HFFc6 (cell line): ENCODE results near the gene UQCRHL. TPM values are rescaled to one million over a fixed set of nuclear protein-coding genes. Genes with fewer than 3 reads are reported as not detected.
A peak's percentile ranks its signal among the peaks of the same experiment; 100 is the strongest.

Source experiments
- DNase-seq: peaks from one replicate; pipeline ENCODE4 v3.0.0-alpha.2; 2018
- H3K27ac Mint-ChIP-seq: 2 replicates; pipeline ENCODE4 v1.8.0; 2020; ENCODE audit warnings: mild to moderate bottlenecking, mixed read lengths
- H3K27me3 Mint-ChIP-seq: 2 replicates; pipeline ENCODE4 v1.8.0; 2021; ENCODE audit warnings: mild to moderate bottlenecking, moderate library complexity, mixed read lengths; ENCODE audit not compliant: insufficient read depth
- H3K36me3 Mint-ChIP-seq: 2 replicates; pipeline ENCODE4 v1.8.0; 2021; ENCODE audit warnings: low read depth, mixed read lengths
- H3K4me1 Mint-ChIP-seq: 2 replicates; pipeline ENCODE4 v1.8.0; 2020; ENCODE audit warnings: low read depth, mixed read lengths
- H3K4me3 Mint-ChIP-seq: 2 replicates; pipeline ENCODE4 v1.8.0; 2020; ENCODE audit warnings: mild to moderate bottlenecking, moderate library complexity, mixed read lengths
- H3K9me3 Mint-ChIP-seq: 2 replicates; pipeline ENCODE4 v1.8.0; 2020; ENCODE audit warnings: mild to moderate bottlenecking, mixed read lengths
- total RNA-seq, 6 experiments: library from RNA; stranded (reverse); fragmentation: NEBNext Ultra II Directional; extraction: Animal tissue kit (Norgen Biotek cat#: 25700); gene quantifications; 2 replicates in 1 of 6; 3 replicates in 5 of 6; pipeline ENCODE4 v1.2.3, GENCODE V29; 2021
- TF ChIP-seq, protein P1 (sequence below): fragments of 200-600 bp; sonication (generic); IDR thresholded peaks from 2 replicates; pipeline ENCODE4 v1.5.0; 2021; ENCODE audit warnings: antibody characterized with exemption, mild to moderate bottlenecking

UQCRHL gene
- total RNA-seq, 6 experiments from 2014 or later, result 0.75 to 1.8 (median 1.5) TPM

DNA sequence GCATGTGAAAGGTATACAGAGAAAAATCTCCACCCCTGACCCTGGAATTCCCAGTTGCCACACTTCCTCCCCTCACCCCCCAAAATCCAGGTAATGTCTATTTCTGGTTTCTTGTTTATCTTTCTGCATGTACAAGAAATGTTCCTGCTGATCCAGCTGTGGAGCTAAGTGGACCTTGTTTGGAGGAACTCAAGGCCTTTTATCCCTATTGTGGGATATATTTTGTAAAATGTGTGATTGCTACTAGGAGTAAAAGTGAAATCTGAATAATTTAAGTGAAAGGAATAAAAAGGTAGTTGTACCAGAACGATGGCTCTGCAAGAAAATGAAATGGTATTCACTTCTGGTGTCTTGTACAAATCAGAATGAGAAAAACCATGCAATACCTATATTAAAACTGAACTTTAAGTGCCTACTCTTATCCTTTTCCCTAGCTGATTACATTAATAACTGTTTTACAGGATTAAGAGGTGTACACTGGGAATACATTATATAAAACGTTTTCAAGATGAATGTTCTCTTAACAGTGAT is 43.1 kb upstream of the UQCRHL start:
- peaks cover 35% of the 10 kb centered on the region for H3K4me1 Mint-ChIP-seq
- peaks cover 3% of the 10 kb centered on the region for H3K27me3 Mint-ChIP-seq
- peak overlapping the region; percentile 97 for H3K27ac Mint-ChIP-seq
- peaks cover 7% of the 10 kb centered on the region; the same call in 1 of the 2 replicates for H3K36me3 Mint-ChIP-seq
- TF ChIP-seq, protein P1, sequence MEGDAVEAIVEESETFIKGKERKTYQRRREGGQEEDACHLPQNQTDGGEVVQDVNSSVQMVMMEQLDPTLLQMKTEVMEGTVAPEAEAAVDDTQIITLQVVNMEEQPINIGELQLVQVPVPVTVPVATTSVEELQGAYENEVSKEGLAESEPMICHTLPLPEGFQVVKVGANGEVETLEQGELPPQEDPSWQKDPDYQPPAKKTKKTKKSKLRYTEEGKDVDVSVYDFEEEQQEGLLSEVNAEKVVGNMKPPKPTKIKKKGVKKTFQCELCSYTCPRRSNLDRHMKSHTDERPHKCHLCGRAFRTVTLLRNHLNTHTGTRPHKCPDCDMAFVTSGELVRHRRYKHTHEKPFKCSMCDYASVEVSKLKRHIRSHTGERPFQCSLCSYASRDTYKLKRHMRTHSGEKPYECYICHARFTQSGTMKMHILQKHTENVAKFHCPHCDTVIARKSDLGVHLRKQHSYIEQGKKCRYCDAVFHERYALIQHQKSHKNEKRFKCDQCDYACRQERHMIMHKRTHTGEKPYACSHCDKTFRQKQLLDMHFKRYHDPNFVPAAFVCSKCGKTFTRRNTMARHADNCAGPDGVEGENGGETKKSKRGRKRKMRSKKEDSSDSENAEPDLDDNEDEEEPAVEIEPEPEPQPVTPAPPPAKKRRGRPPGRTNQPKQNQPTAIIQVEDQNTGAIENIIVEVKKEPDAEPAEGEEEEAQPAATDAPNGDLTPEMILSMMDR, result no peak
- peak overlapping the region; percentile 94 for H3K4me3 Mint-ChIP-seq
- no peak for DNase-seq
- H3K9me3 Mint-ChIP-seq, result no peaks in the 10 kb centered on the region

DNA sequence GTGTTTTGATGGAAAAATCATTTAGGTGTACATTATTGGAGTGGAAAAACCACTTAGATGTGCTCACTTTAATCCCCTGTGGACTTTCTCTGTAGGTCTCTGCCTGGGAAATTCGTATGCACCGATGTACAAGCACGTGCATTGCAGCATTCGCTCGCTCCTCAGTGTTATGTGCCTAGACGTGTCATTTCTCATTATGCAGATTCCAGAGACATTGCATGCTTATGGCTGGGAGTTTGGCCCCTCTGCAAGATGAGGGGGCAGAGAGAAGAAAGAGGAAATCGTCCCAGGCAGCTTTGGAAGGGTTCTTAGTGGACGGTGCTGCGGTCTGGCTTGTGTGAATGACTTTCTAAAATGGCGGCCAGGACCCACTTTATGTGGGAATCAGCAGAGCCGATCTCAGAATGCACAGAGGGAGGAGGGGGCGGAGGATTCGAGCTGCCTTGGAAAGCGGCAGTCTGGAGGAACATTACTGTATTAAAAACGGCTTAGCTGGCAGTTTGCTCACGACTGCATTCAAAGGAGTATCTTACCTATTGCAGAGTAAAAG is 42.4 kb upstream of the UQCRHL start:
- H3K36me3 Mint-ChIP-seq, result peaks cover 7% of the 10 kb centered on the region; the same call in 1 of the 2 replicates
- TF ChIP-seq, protein P1, result no peak
- peak overlapping the region; percentile 94 for H3K4me3 Mint-ChIP-seq
- DNase-seq, result peak; percentile 47
- peak overlapping the region; percentile 97 for H3K27ac Mint-ChIP-seq
- no peaks in the 10 kb centered on the region for H3K9me3 Mint-ChIP-seq
- peaks cover 39% of the 10 kb centered on the region for H3K4me1 Mint-ChIP-seq
- peaks cover 3% of the 10 kb centered on the region for H3K27me3 Mint-ChIP-seq

DNA sequence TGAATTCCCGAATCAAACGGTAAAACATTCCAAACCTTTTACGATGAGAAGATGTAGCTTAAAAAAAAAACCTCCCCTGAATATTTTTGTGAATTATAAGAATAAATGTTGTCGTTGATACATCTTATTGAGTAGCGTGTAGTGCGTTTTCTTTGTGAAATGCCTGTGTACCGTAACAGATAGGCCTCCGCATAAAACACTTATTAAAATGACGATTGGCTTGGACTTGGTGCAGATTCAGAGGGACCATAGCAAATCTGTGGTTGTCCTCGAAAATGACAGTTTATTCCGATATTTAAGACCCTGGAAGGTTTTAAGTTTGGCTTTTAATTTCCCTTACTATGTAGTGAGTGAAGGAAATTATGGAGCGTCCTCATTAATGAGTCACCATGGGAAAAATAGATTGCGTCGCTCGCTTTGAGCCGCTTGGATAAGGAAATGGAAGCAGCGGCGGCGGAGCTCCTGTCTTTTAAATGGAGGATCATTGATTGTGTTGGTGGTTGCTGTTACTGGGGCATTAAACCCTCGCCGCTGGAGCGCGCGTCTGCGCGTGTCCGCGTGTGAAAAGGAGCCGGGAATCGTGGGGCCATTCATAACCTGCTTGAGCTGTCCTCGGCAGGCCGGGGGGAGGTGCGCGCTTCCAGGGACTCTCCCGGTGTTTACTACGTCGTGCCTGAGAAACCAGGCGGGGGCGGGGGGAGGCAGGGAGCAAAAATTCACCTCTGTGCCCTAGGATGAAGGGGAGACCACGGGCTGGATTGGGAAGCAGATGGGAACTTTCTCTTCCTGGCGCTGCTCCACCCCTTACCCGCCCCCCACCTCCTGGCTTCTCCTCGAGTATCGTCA is 41.7 kb upstream of the UQCRHL start:
- peak overlapping the region; percentile 94 for H3K4me3 Mint-ChIP-seq
- H3K36me3 Mint-ChIP-seq, result peaks cover 7% of the 10 kb centered on the region; the same call in 1 of the 2 replicates
- DNase-seq, result peak; percentile 86
- H3K27me3 Mint-ChIP-seq, result peaks cover 3% of the 10 kb centered on the region
- H3K9me3 Mint-ChIP-seq, result no peaks in the 10 kb centered on the region
- H3K27ac Mint-ChIP-seq, result peak overlapping the region; percentile 97
- TF ChIP-seq, protein P1, result no peak
- H3K4me1 Mint-ChIP-seq, result peaks cover 38% of the 10 kb centered on the region

DNA sequence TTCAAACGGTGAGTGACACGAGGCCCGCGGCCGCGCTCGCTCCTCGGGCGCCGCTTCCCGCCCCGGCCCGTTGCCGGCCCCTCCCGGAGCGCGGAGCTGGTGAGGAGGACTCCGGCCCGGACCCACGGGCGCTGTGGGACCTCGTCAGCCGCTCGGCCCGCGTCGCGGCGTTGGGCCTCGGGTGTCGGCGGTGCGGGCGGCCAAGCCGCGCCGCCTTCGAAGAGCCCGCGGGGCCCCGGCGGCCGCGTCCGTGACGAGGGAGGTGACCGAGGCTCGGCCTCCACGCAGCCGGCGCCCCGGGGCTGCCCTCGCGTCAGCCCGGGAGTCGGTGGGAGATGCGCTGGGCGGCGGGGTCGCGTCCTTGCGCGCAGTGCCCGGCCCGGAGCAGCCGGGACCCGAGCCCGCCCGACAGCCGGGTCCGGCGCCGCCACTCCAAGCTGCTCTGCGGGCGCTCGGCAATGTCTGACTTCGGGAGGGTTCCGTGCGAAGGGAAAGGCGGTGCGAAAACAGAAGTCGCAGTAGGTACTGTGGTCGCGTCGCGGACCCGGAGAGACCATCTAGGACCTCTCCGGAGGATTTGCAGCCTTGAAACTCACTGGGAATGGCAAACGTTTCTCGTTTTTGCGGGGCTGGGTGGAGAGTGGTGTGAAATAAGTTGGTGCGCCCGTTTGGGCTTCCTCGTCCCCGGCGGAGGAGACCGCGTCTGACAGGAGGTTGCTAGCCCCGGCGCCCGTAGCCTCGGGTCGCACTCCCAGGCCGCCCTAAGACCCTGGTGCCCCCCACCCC is 40.9 kb upstream of the UQCRHL start:
- H3K4me3 Mint-ChIP-seq, result peak overlapping the region; percentile 94
- H3K27me3 Mint-ChIP-seq, result peaks cover 3% of the 10 kb centered on the region
- no peaks in the 10 kb centered on the region for H3K9me3 Mint-ChIP-seq
- H3K36me3 Mint-ChIP-seq, result peaks cover 7% of the 10 kb centered on the region; the same call in 1 of the 2 replicates
- DNase-seq, result no peak
- peak overlapping the region; percentile 97 for H3K27ac Mint-ChIP-seq
- peaks cover 43% of the 10 kb centered on the region for H3K4me1 Mint-ChIP-seq
- TF ChIP-seq, protein P1, result no peak

DNA sequence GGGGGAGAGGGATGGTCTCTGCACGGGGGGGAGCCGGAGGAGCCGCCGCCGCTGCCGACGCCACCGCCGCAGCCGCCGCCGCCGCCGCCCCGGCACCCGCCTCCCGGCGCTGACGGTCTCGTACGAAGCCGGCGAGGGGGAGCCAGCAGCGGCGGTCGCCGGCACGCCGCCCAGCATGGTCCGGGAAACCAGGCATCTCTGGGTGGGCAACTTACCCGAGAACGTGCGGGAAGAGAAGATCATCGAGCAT is 40.4 kb upstream of the UQCRHL start:
- H3K4me1 Mint-ChIP-seq, result peaks cover 43% of the 10 kb centered on the region
- H3K4me3 Mint-ChIP-seq, result peak overlapping the region; percentile 91
- H3K27me3 Mint-ChIP-seq, result peaks cover 3% of the 10 kb centered on the region
- DNase-seq, result no peak
- H3K27ac Mint-ChIP-seq, result peak overlapping the region; percentile 89
- H3K36me3 Mint-ChIP-seq, result peaks cover 7% of the 10 kb centered on the region; the same call in 1 of the 2 replicates
- no peaks in the 10 kb centered on the region for H3K9me3 Mint-ChIP-seq
- TF ChIP-seq, protein P1, result no peak
